Measurements from ENCODE around the gene RAB4A. TPM values are rescaled to one million over a fixed set of nuclear protein-coding genes. Genes with fewer than 3 reads are reported as not detected.

RAB4A gene
- total and polyA plus RNA-seq, 2 of the 13 experiments (the other 11 are each of a cell fraction or from before 2014, with no cell fraction given), result 56.0 to 80.1 TPM

DNA sequence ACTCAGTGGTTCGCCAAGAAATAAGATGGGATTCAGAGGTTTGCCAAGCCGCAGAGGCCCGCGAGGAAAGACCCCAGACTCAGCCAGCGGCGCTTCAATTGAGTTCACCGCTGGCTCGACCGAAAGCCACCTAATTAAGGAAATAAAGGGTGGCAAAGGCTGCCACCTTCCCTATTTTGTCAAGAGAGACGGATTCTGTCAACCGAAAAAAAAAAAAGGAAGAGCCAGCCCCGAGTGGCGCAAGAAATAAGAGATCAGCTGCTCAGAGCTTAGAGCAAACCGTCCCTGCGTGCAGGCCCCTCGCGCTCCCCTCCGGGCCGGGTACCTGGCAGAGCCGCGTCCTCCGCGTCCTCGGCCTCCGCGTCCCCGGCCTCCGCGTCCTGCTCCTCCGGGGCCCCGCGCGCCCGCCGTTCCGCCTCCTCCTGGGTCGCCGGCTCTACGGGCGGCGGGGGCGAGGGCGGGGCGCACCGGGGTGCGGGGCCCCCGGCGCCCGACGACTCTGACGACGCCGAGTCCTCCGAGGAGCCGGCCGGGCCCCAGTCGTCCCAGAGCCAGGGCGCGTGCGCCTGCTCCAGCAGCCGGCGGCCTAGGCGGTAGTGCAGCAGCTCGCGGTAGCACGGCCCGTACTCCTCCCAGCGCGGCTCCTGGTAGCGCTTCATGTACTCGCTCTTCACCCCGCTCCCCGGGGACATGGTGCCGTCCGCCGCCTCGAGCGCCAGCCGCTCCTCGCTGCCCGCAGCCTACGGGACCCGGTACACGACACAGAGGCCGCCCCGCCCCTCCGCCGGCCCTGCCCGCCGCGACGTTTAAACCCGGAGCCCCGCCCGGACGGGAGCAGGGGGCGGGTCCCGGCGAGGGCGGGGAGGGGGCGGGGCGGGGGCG lies 71.1 kb downstream of the RAB4A start (continued):
- TF ChIP-seq, protein P1, sequence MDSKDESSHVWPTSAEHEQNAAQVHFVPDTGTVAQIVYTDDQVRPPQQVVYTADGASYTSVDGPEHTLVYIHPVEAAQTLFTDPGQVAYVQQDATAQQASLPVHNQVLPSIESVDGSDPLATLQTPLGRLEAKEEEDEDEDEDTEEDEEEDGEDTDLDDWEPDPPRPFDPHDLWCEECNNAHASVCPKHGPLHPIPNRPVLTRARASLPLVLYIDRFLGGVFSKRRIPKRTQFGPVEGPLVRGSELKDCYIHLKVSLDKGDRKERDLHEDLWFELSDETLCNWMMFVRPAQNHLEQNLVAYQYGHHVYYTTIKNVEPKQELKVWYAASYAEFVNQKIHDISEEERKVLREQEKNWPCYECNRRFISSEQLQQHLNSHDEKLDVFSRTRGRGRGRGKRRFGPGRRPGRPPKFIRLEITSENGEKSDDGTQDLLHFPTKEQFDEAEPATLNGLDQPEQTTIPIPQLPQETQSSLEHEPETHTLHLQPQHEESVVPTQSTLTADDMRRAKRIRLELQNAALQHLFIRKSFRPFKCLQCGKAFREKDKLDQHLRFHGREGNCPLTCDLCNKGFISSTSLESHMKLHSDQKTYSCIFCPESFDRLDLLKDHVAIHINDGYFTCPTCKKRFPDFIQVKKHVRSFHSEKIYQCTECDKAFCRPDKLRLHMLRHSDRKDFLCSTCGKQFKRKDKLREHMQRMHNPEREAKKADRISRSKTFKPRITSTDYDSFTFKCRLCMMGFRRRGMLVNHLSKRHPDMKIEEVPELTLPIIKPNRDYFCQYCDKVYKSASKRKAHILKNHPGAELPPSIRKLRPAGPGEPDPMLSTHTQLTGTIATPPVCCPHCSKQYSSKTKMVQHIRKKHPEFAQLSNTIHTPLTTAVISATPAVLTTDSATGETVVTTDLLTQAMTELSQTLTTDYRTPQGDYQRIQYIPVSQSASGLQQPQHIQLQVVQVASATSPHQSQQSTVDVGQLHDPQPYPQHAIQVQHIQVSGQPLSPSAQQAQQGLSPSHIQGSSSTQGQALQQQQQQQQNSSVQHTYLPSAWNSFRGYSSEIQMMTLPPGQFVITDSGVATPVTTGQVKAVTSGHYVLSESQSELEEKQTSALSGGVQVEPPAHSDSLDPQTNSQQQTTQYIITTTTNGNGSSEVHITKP (CRISPR knock-in tag; IDR thresholded peaks at IDR 0.05; ENCODE audit: low read depth), result peak; percentile 88
- no peak for TF ChIP-seq ARNT (IDR thresholded peaks at IDR 0.05)
- no peak for TF ChIP-seq NCOA5 (CRISPR knock-in tag; IDR thresholded peaks at IDR 0.05)
- no peak for TF ChIP-seq ZMYM2 (CRISPR knock-in tag; IDR thresholded peaks at IDR 0.05)
- TF ChIP-seq ZNF816 (CRISPR knock-in tag; IDR thresholded peaks at IDR 0.05; ENCODE audit: borderline replicate concordance), result no peak
- TF ChIP-seq ZSCAN31 (CRISPR knock-in tag; IDR thresholded peaks at IDR 0.05; ENCODE audit: low read depth), result peak; percentile 50; the same call in 1 of the 2 replicates
- TF ChIP-seq KDM5B (CRISPR knock-in tag; IDR thresholded peaks at IDR 0.05; ENCODE audit: borderline replicate concordance), result peak; percentile 13; the same call in 1 of the 2 replicates
- peak; percentile 77 for TF ChIP-seq ASH2L (IDR thresholded peaks at IDR 0.05; ENCODE audit: insufficient read length, low read depth, low read length)
- TF ChIP-seq, protein P2, sequence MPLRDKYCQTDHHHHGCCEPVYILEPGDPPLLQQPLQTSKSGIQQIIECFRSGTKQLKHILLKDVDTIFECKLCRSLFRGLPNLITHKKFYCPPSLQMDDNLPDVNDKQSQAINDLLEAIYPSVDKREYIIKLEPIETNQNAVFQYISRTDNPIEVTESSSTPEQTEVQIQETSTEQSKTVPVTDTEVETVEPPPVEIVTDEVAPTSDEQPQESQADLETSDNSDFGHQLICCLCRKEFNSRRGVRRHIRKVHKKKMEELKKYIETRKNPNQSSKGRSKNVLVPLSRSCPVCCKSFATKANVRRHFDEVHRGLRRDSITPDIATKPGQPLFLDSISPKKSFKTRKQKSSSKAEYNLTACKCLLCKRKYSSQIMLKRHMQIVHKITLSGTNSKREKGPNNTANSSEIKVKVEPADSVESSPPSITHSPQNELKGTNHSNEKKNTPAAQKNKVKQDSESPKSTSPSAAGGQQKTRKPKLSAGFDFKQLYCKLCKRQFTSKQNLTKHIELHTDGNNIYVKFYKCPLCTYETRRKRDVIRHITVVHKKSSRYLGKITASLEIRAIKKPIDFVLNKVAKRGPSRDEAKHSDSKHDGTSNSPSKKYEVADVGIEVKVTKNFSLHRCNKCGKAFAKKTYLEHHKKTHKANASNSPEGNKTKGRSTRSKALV (CRISPR knock-in tag; IDR thresholded peaks at IDR 0.05), result peak; percentile 86; the same call in 1 of the 2 replicates
- TF ChIP-seq ZBTB2 (CRISPR knock-in tag; IDR thresholded peaks at IDR 0.05; ENCODE audit: low read depth), result peak; percentile 89
- TF ChIP-seq ZNF34 (CRISPR knock-in tag; IDR thresholded peaks at IDR 0.05; ENCODE audit: borderline replicate concordance), result no peak
- 0 out of 2 replicates have a peak, but pooled peaks have one; percentile 56 for TF ChIP-seq ZNF343 (CRISPR knock-in tag; IDR thresholded peaks at IDR 0.05)
- no peak for TF ChIP-seq CCAR2 (optimal IDR thresholded peaks at IDR 0.05; ENCODE audit: low read depth, low read length)
- no peak for TF ChIP-seq GPN1 (CRISPR knock-in tag; IDR thresholded peaks at IDR 0.05; ENCODE audit: borderline replicate concordance)
- no peak for TF ChIP-seq ISX (CRISPR knock-in tag; conservative IDR thresholded peaks at IDR 0.05)
- TF ChIP-seq ZNF691 (CRISPR knock-in tag; IDR thresholded peaks at IDR 0.05; ENCODE audit: borderline replicate concordance, low read depth), result 0 out of 2 replicates have a peak, but pooled peaks have one; percentile 43
- peak; percentile 82 for TF ChIP-seq ATF7-NPFF (CRISPR knock-in tag; IDR thresholded peaks at IDR 0.05; ENCODE audit: low read depth)
- 0 out of 2 replicates have a peak, but pooled peaks have one; percentile 22 for TF ChIP-seq ZNF441 (CRISPR knock-in tag; IDR thresholded peaks at IDR 0.05; ENCODE audit: borderline replicate concordance)
- TF ChIP-seq RXRB (CRISPR knock-in tag; IDR thresholded peaks at IDR 0.05; ENCODE audit: borderline replicate concordance), result peak; percentile 28; the same call in 1 of the 2 replicates

Data from HepG2 (cell line).